Thyroid gland (tissue), 4 donors: Measurements from ENCODE around the gene PDE3B.

Experiments used
- CTCF ChIP-seq, 6 experiments: fragments of 200-600 bp in 3 of 6; fragments of 450-650 bp in 3 of 6; sonication (generic) in 3 of 6; IDR thresholded peaks; one replicate each; pipeline ENCODE4 v1.5.1; 2016 to 2019; ENCODE audit warnings: antibody characterized with exemption in 6 of 6, mild to moderate bottlenecking in 2 of 6, inconsistent platforms in 1 of 6, moderate library complexity in 1 of 6
- POLR2A ChIP-seq, 2 donors: fragments of 450-650 bp; IDR thresholded peaks; one replicate each; pipeline ENCODE4 v1.6.1; 2017; ENCODE audit warnings: antibody characterized with exemption in 2 of 2, mild to moderate bottlenecking in 2 of 2, moderate library complexity in 1 of 2

- TF ChIP-seq CTCF (IDR thresholded peaks at IDR 0.05) (no peak), POLR2A (IDR thresholded peaks at IDR 0.05) (no peak)
These were observed 55.2 kb downstream of the PDE3B start for GRCh38 chr11:14698771-14699170.
